SK-N-SH (cell line): ENCODE data around the gene PARD3.

ENCODE experiments used
- CTCF ChIP-seq: fragments of 200-600 bp; sonication (generic); IDR thresholded peaks from 2 replicates; pipeline ENCODE4 v1.6.1; 2017; ENCODE audit warnings: antibody characterized with exemption, mild to moderate bottlenecking, moderate library complexity
- MAX ChIP-seq: IDR thresholded peaks from 2 replicates; pipeline ENCODE4 v1.4.0; 2012; ENCODE audit warnings: low read depth
- RAD21 ChIP-seq: IDR thresholded peaks from 2 replicates; pipeline ENCODE4 v1.6.1; 2012; ENCODE audit warnings: mild to moderate bottlenecking, low read length
- SMC3 ChIP-seq: IDR thresholded peaks from 2 replicates; pipeline ENCODE4 v1.6.1; 2012; ENCODE audit warnings: low read depth, low read length, improper control_type of control experiment

DNA sequence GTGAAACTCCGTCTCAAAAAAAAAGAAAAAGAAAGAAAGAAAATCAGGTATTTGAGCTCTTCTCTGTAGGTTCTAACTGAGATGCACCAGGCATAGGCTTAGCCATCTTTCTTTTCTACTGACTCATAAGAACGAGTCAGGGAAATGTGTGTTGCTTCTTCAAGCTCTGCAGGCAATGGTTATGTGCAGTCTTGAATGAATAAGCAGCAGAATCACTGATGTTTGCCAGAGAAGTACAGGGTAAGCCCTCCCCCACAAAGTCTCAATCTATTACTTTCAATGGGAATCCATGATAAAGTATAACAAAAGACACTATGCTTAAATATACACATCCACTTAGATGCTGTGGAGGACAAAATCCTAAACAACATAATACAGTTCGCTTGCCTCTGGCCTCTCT lies 239.2 kb downstream of the PARD3 start:
- TF ChIP-seq RAD21 (no peak), CTCF (no peak), MAX (no peak), SMC3 (no peak)
